ENCODE measurements around the gene UNC80. TPM values are rescaled to one million over a fixed set of nuclear protein-coding genes. Genes with fewer than 3 reads are reported as not detected.

Gene UNC80
- total and polyA plus RNA-seq, 2 of the 4 experiments (the other 2 are of a cell fraction): not detected

DNA sequence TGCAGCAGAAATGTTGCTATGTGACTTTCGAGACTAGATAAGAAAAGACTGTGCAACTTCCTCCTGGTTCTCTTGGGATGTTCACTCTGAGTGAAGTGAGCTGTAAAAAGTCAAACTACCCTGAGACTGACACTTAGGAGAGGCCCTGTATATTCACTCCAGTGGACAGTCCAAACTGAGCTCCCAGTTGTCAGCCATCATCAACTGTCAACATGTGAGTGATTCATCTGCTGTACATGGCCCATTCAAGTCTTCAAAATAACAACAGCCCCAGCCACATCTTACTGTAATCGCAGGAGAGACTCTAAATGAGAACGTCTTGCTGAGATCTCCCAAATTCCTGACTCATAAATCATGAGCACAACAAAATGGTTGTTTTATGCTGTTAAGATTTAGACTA is 8.5 kb upstream of the UNC80 start:
- dilution Hi-C loops (cut with HindIII; ENCODE audit: low sequenced_read_pairs, unreplicated experiment): no loop called here

More for the DNA sequence above, 8.5 kb upstream of the UNC80 start:
- no peak overlapping the region for H2BK120ac ChIP-seq (ENCODE audit: low read depth, low read length)
- H3K14ac ChIP-seq (replicated peaks; ENCODE audit: low read depth, low read length): no peak overlapping the region
- POLR2A ChIA-PET (ENCODE audit: unreplicated experiment): no interaction called here
- no peaks in the 10 kb centered on the region for H3K9me1 ChIP-seq (ENCODE audit: insufficient read depth, low read length)
- no peaks in the 10 kb centered on the region for H3K27me3 ChIP-seq (ENCODE audit: control insufficient read depth, insufficient read depth, low read length)
- in situ Hi-C loops (cut with MboI; ENCODE audit: low sequenced_read_pairs) (no loop called here), intact Hi-C loops (cut with micrococcal nuclease) (no loop called here)
- H3K36me3 ChIP-seq (ENCODE audit: control insufficient read depth, insufficient read depth, low read length): no peaks in the 10 kb centered on the region
- peaks cover 7% of the 10 kb centered on the region; the same call in 1 of the 2 replicates for H3K9me3 ChIP-seq (ENCODE audit: control insufficient read depth, insufficient read depth, low read length)
- BruUV-seq (replicated peaks): no TSS peak
- no peaks in the 10 kb centered on the region for H3K4me1 ChIP-seq (ENCODE audit: control insufficient read depth, insufficient read depth, low read length)
- H3K4ac ChIP-seq (ENCODE audit: low read depth, low read length): no peak overlapping the region
- H3K4me3 ChIP-seq (ENCODE audit: insufficient read depth, low read depth, low read length): no peak overlapping the region
- no peak overlapping the region for H2BK15ac ChIP-seq (ENCODE audit: low read depth, low read length)
- H3K27ac ChIP-seq (ENCODE audit: insufficient read depth, low read length): no peak overlapping the region
- no peak overlapping the region for H3K23ac ChIP-seq (ENCODE audit: low read depth, low read length)
- H2AFZ ChIP-seq (replicated peaks; ENCODE audit: low read length, poor library complexity): no peak overlapping the region
- DNase-seq (no peak), ATAC-seq (ENCODE audit: low read depth) (no peak)
- H4K5ac ChIP-seq (ENCODE audit: low read depth, low read length): no peak overlapping the region
- no peak overlapping the region for H2AK9ac ChIP-seq (replicated peaks; ENCODE audit: low read depth, low read length, poor library complexity)
- no peaks in the 10 kb centered on the region for H4K20me1 ChIP-seq (ENCODE audit: insufficient read depth, low read length)
- CTCF ChIA-PET: interaction anchor here (0.6 kb wide), 1 partner anchor 202 kb away, joined by 3 read pairs; no protein-coding TSS in a partner anchor
- TF ChIP-seq MAFK (IDR thresholded peaks at IDR 0.05; ENCODE audit: low read depth, low read length) (no peak), CHD1 (IDR thresholded peaks at IDR 0.05; ENCODE audit: low read depth, low read length) (no peak), FOS (IDR thresholded peaks at IDR 0.05; ENCODE audit: low read depth, low read length) (no peak), POLR2A (IDR thresholded peaks at IDR 0.05; ENCODE audit: low read depth, low read length) (no peak), CEBPB (IDR thresholded peaks at IDR 0.05; ENCODE audit: low read depth, low read length) (no peak), MXI1 (IDR thresholded peaks at IDR 0.05; ENCODE audit: borderline replicate concordance, low read depth, low read length) (no peak), RAD21 (IDR thresholded peaks at IDR 0.05; ENCODE audit: low read length) (no peak), ELK1 (IDR thresholded peaks at IDR 0.05; ENCODE audit: borderline replicate concordance, low read depth, low read length) (no peak), RFX5 (IDR thresholded peaks at IDR 0.05; ENCODE audit: low read depth, low read length) (no peak), NFE2L2 (IDR thresholded peaks at IDR 0.05; ENCODE audit: low read depth, low read length) (no peak), RCOR1 (IDR thresholded peaks at IDR 0.05; ENCODE audit: insufficient replicate concordance, low read length) (no peak), MAZ (IDR thresholded peaks at IDR 0.05; ENCODE audit: borderline replicate concordance, low read depth, low read length) (no peak), BHLHE40 (IDR thresholded peaks at IDR 0.05; ENCODE audit: low read depth, low read length) (no peak), SMC3 (IDR thresholded peaks at IDR 0.05; ENCODE audit: low read depth, low read length) (no peak), USF2 (IDR thresholded peaks at IDR 0.05; ENCODE audit: low read depth, low read length) (no peak)
- TF ChIP-seq, protein P1, sequence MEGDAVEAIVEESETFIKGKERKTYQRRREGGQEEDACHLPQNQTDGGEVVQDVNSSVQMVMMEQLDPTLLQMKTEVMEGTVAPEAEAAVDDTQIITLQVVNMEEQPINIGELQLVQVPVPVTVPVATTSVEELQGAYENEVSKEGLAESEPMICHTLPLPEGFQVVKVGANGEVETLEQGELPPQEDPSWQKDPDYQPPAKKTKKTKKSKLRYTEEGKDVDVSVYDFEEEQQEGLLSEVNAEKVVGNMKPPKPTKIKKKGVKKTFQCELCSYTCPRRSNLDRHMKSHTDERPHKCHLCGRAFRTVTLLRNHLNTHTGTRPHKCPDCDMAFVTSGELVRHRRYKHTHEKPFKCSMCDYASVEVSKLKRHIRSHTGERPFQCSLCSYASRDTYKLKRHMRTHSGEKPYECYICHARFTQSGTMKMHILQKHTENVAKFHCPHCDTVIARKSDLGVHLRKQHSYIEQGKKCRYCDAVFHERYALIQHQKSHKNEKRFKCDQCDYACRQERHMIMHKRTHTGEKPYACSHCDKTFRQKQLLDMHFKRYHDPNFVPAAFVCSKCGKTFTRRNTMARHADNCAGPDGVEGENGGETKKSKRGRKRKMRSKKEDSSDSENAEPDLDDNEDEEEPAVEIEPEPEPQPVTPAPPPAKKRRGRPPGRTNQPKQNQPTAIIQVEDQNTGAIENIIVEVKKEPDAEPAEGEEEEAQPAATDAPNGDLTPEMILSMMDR (conservative IDR thresholded peaks at IDR 0.05; ENCODE audit: low read depth, low read length): no peak
- no CpG with 5 or more reads among the region's 3 CpGs for WGBS, 2 experiments (ENCODE audit: extremely low coverage in 2 of 2, insufficient read length in 1 of 2)
- H3K79me1 ChIP-seq (ENCODE audit: low read depth in 1 of 2, low read length in 2 of 2): no peaks in the 10 kb centered on the region
- H4K91ac ChIP-seq (ENCODE audit: insufficient read depth, low read depth, low read length): no peak overlapping the region
- no peak overlapping the region for H3K18ac ChIP-seq (ENCODE audit: low read depth, low read length)
- no peak overlapping the region for H3K9ac ChIP-seq (ENCODE audit: low read depth, low read length)
- no peak overlapping the region for H3K4me2 ChIP-seq (ENCODE audit: low read depth, low read length)
- no peak overlapping the region for H2BK5ac ChIP-seq (ENCODE audit: low read depth, low read length, poor library complexity, severe bottlenecking)
- H4K8ac ChIP-seq (ENCODE audit: low read depth in 2 of 2, low read length in 2 of 2): no peak overlapping the region
- no peak overlapping the region for H2BK20ac ChIP-seq (ENCODE audit: low read depth, low read length)
- no peak overlapping the region for H3K56ac ChIP-seq (ENCODE audit: extremely low read depth, insufficient read depth, low read length)
- no peak overlapping the region for H2AK5ac ChIP-seq (ENCODE audit: low read depth, low read length)

Measured in IMR-90 (cell line).